Measurements from ENCODE around the gene PLPP3. TPM values are rescaled to one million over a fixed set of nuclear protein-coding genes. Genes with fewer than 3 reads are reported as not detected.

PLPP3 gene
- total and polyA plus RNA-seq, 2 experiments from 2014 or later, result 103 to 159 TPM

- peak; percentile 48 for DNase-seq (ENCODE audit: low spot score)
- Histone ChIP-seq H3K9me3 (ENCODE audit: low read depth) (no peaks in the 10 kb centered on the region), H2AFZ (no peak overlapping the region), H3K27me3 (no peaks in the 10 kb centered on the region), H4K20me1 (ENCODE audit: insufficient read depth, poor library complexity, severe bottlenecking) (peaks cover 15% of the 10 kb centered on the region), H3K4me2 (peak overlapping the region; percentile 38), H3K9me2 (replicated peaks; ENCODE audit: insufficient read depth) (no peaks in the 10 kb centered on the region), H3K27ac (peak overlapping the region; percentile 91), H3K4me3 (no peak overlapping the region), H3K79me2 (peaks cover 76% of the 10 kb centered on the region), H3K4me1 (ENCODE audit: insufficient read depth) (peaks cover 54% of the 10 kb centered on the region), H3K36me3 (replicated peaks; ENCODE audit: insufficient read depth, low read depth) (no peaks in the 10 kb centered on the region)
- TF ChIP-seq EZH2phosphoT487 (IDR thresholded peaks at IDR 0.05; ENCODE audit: low read depth, severe bottlenecking, unreplicated experiment) (no peak), CTCF (IDR thresholded peaks at IDR 0.05; ENCODE audit: poor library complexity) (no peak), EZH2 (IDR thresholded peaks at IDR 0.05; ENCODE audit: borderline replicate concordance) (no peak)
- 53% methylated on average over 13 of the region's 13 CpGs for WGBS (ENCODE audit: low lambda C conversion rate, missing lambda C conversion rate)
Observed at GRCh38 chr1:56509713-56510641, 69.4 kb downstream of the PLPP3 start.

- Histone ChIP-seq H2AFZ (no peak overlapping the region), H3K9me2 (replicated peaks; ENCODE audit: insufficient read depth) (no peaks in the 10 kb centered on the region), H4K20me1 (ENCODE audit: insufficient read depth, poor library complexity, severe bottlenecking) (peaks cover 11% of the 10 kb centered on the region), H3K36me3 (replicated peaks; ENCODE audit: insufficient read depth, low read depth) (no peaks in the 10 kb centered on the region), H3K4me1 (ENCODE audit: insufficient read depth) (peaks cover 54% of the 10 kb centered on the region), H3K27ac (peak overlapping the region; percentile 93), H3K9me3 (ENCODE audit: low read depth) (no peaks in the 10 kb centered on the region), H3K79me2 (peaks cover 78% of the 10 kb centered on the region), H3K27me3 (no peaks in the 10 kb centered on the region), H3K4me3 (no peak overlapping the region), H3K4me2 (no peak overlapping the region)
- WGBS (ENCODE audit: low lambda C conversion rate, missing lambda C conversion rate), result 65% methylated on average over 4 of the region's 4 CpGs
- peak; percentile 89 for DNase-seq (ENCODE audit: low spot score)
- no peak for TF ChIP-seq EZH2 (IDR thresholded peaks at IDR 0.05; ENCODE audit: borderline replicate concordance)
- TF ChIP-seq CTCF (IDR thresholded peaks at IDR 0.05; ENCODE audit: poor library complexity), result no peak
- no peak for TF ChIP-seq EZH2phosphoT487 (IDR thresholded peaks at IDR 0.05; ENCODE audit: low read depth, severe bottlenecking, unreplicated experiment)
Observed at GRCh38 chr1:56508523-56508983, 70.8 kb downstream of the PLPP3 start.

- no peaks in the 10 kb centered on the region for H3K9me2 ChIP-seq (replicated peaks; ENCODE audit: insufficient read depth)
- H2AFZ ChIP-seq, result no peak overlapping the region
- DNase-seq (ENCODE audit: low spot score), result no peak
- no peaks in the 10 kb centered on the region for H3K9me3 ChIP-seq (ENCODE audit: low read depth)
- no peak for TF ChIP-seq EZH2 (IDR thresholded peaks at IDR 0.05; ENCODE audit: borderline replicate concordance)
- TF ChIP-seq CTCF (IDR thresholded peaks at IDR 0.05; ENCODE audit: poor library complexity), result no peak
- TF ChIP-seq EZH2phosphoT487 (IDR thresholded peaks at IDR 0.05; ENCODE audit: low read depth, severe bottlenecking, unreplicated experiment), result no peak
- no peaks in the 10 kb centered on the region for H3K27me3 ChIP-seq
- H3K4me1 ChIP-seq (ENCODE audit: insufficient read depth), result peaks cover 54% of the 10 kb centered on the region
- H4K20me1 ChIP-seq (ENCODE audit: insufficient read depth, poor library complexity, severe bottlenecking), result peaks cover 6% of the 10 kb centered on the region
- peak overlapping the region; percentile 93 for H3K27ac ChIP-seq
- no peaks in the 10 kb centered on the region for H3K36me3 ChIP-seq (replicated peaks; ENCODE audit: insufficient read depth, low read depth)
- 81% methylated on average over 3 of the region's 3 CpGs for WGBS (ENCODE audit: low lambda C conversion rate, missing lambda C conversion rate)
- no peak overlapping the region for H3K4me3 ChIP-seq
- peaks cover 78% of the 10 kb centered on the region for H3K79me2 ChIP-seq
- H3K4me2 ChIP-seq, result no peak overlapping the region
Observed at GRCh38 chr1:56507925-56508522, 71.3 kb downstream of the PLPP3 start.
